CD4-positive, CD25-positive, alpha-beta regulatory T cell (primary cell): ENCODE measurements around the gene ARL11. TPM values are rescaled to one million over a fixed set of nuclear protein-coding genes. Genes with fewer than 3 reads are reported as not detected.
A peak's percentile ranks its signal among the peaks of the same experiment; 100 is the strongest.

Experiments
- ATAC-seq, 2 donors: fragments of 150-1000 bp; cut with Tn5 transposase; one replicate each; pipeline ENCODE4 v1.10.0; 2021; ENCODE audit warnings: low read depth in 2 of 2, moderate number of reproducible peaks in 2 of 2, moderate library complexity in 1 of 2
- DNase-seq, 3 donors: peaks; one replicate each; pipeline versions ENCODE4 v3.0.0 to v3.0.0-alpha.2; 2012 to 2022; ENCODE audit warnings: mixed read lengths in 1 of 3
- H3K27ac ChIP-seq: one replicate; pipeline ENCODE4 v1.7.0; 2013; ENCODE audit warnings: mild to moderate bottlenecking, low read length; ENCODE audit not compliant: insufficient read depth, poor library complexity, severe bottlenecking
- H3K27me3 ChIP-seq: one replicate; pipeline ENCODE4 v1.7.0; 2013; ENCODE audit warnings: low read length; ENCODE audit not compliant: control insufficient read depth, insufficient read depth
- H3K36me3 ChIP-seq: one replicate; pipeline ENCODE4 v1.7.0; 2013; ENCODE audit warnings: mild to moderate bottlenecking, low read length, moderate library complexity; ENCODE audit not compliant: control insufficient read depth, insufficient read depth
- H3K4me1 ChIP-seq: 2 replicates; pipeline ENCODE4 v1.7.0; 2013; ENCODE audit warnings: mild to moderate bottlenecking, low read length; ENCODE audit not compliant: insufficient read depth, control insufficient read depth, poor library complexity, severe bottlenecking
- H3K4me3 ChIP-seq: one replicate; pipeline ENCODE4 v1.7.0; 2013; ENCODE audit warnings: low read depth, mild to moderate bottlenecking, low read length, moderate library complexity
- H3K9me3 ChIP-seq, 2 experiments: 1 replicate in 1 of 2; 2 replicates in 1 of 2; pipeline ENCODE4 v1.7.0; 2013; ENCODE audit warnings: low read length in 2 of 2, mild to moderate bottlenecking in 1 of 2, moderate library complexity in 1 of 2; ENCODE audit not compliant: control insufficient read depth in 2 of 2
- H3K27ac Mint-ChIP-seq, 3 donors: one replicate each; pipeline ENCODE4 v1.8.0; 2020 to 2022; ENCODE audit warnings: mild to moderate bottlenecking in 3 of 3, mixed read lengths in 3 of 3, moderate library complexity in 2 of 3
- H3K27me3 Mint-ChIP-seq: one replicate; pipeline ENCODE4 v1.8.0; 2022; ENCODE audit warnings: mild to moderate bottlenecking, mixed read lengths
- H3K36me3 Mint-ChIP-seq: one replicate; pipeline ENCODE4 v1.8.0; 2020; ENCODE audit warnings: mixed read lengths
- H3K4me1 Mint-ChIP-seq, 4 donors: one replicate each; pipeline ENCODE4 v1.8.0; 2020 to 2022; ENCODE audit warnings: mixed read lengths in 4 of 4, mild to moderate bottlenecking in 1 of 4
- H3K4me3 Mint-ChIP-seq, 4 donors: one replicate each; pipeline ENCODE4 v1.8.0; 2020 to 2022; ENCODE audit warnings: mild to moderate bottlenecking in 4 of 4, mixed read lengths in 4 of 4, moderate library complexity in 3 of 4
- H3K9me3 Mint-ChIP-seq, 7 donors: one replicate each; pipeline ENCODE4 v1.8.0; 2020 to 2022; ENCODE audit warnings: mixed read lengths in 7 of 7, mild to moderate bottlenecking in 3 of 7, moderate library complexity in 2 of 7
- polyA plus RNA-seq, 4 donors: library from polyadenylated mRNA; unstranded; fragments of 300-500 nt; fragmentation: Illumina TruSeq; gene quantifications; one replicate each; pipeline ENCODE4 v1.2.3, GENCODE V29; 2021
- total RNA-seq: library from RNA; stranded (reverse); gene quantifications from one replicate; pipeline ENCODE4 v1.2.3, GENCODE V29; 2022

Gene ARL11
- total and polyA plus RNA-seq, 5 donors from 2014 or later, result 0.14 to 1.9 (median 0.26) TPM

GRCh38 chr13:49641801-49642291, 13.5 kb downstream of the ARL11 start:
- no peaks in the 10 kb centered on the region for H3K27me3 ChIP-seq
- H3K4me3 ChIP-seq, result no peak overlapping the region
- H3K9me3 Mint-ChIP-seq, result peaks cover 0 to 3% (median 0%) of the 10 kb centered on the region in 7 donors
- DNase-seq (no peak), ATAC-seq (no peak)
- H3K9me3 ChIP-seq, result no peaks in the 10 kb centered on the region
- no peak overlapping the region for H3K4me3 Mint-ChIP-seq
- H3K27ac ChIP-seq, result no peak overlapping the region
- H3K36me3 Mint-ChIP-seq, result no peaks in the 10 kb centered on the region
- H3K4me1 Mint-ChIP-seq, result peaks cover 0 to 11% (median 8%) of the 10 kb centered on the region in 4 donors
- peaks cover 9% of the 10 kb centered on the region for H3K4me1 ChIP-seq
- no peaks in the 10 kb centered on the region for H3K36me3 ChIP-seq
- no peak overlapping the region for H3K27ac Mint-ChIP-seq
- no peaks in the 10 kb centered on the region for H3K27me3 Mint-ChIP-seq

GRCh38 chr13:49643035-49643646, 14.8 kb downstream of the ARL11 start:
- Histone ChIP-seq H3K9me3 (no peaks in the 10 kb centered on the region), H3K27ac (no peak overlapping the region), H3K36me3 (no peaks in the 10 kb centered on the region), H3K27me3 (no peaks in the 10 kb centered on the region), H3K4me1 (peaks cover 9% of the 10 kb centered on the region), H3K4me3 (no peak overlapping the region)
- no peaks in the 10 kb centered on the region for H3K36me3 Mint-ChIP-seq
- H3K4me3 Mint-ChIP-seq, result peak overlapping the region in 1 of 4 donors; percentile 59
- no peak for DNase-seq
- H3K27me3 Mint-ChIP-seq, result no peaks in the 10 kb centered on the region
- no peak for ATAC-seq
- H3K9me3 Mint-ChIP-seq, result peaks cover 0 to 3% (median 0%) of the 10 kb centered on the region in 7 donors
- peaks cover 0 to 11% (median 8%) of the 10 kb centered on the region in 4 donors for H3K4me1 Mint-ChIP-seq
- no peak overlapping the region for H3K27ac Mint-ChIP-seq

- H3K4me3 ChIP-seq, result no peak overlapping the region
- Mint-ChIP-seq H3K36me3 (no peaks in the 10 kb centered on the region), H3K4me1 (peaks cover 4 to 11% (median 8%) of the 10 kb centered on the region in 4 donors), H3K27me3 (no peaks in the 10 kb centered on the region), H3K27ac (peak overlapping the region; percentile 60 to 95 (median 83)), H3K9me3 (peaks cover 0 to 3% (median 0%) of the 10 kb centered on the region in 7 donors), H3K4me3 (peak overlapping the region in 1 of 4 donors; percentile 66)
- no peak overlapping the region for H3K27ac ChIP-seq
- no peaks in the 10 kb centered on the region for H3K9me3 ChIP-seq
- DNase-seq (peak in 1 of 3 donors; percentile 15), ATAC-seq (no peak)
- H3K36me3 ChIP-seq, result no peaks in the 10 kb centered on the region
- no peaks in the 10 kb centered on the region for H3K27me3 ChIP-seq
- H3K4me1 ChIP-seq, result peaks cover 9% of the 10 kb centered on the region
Measured at GRCh38 chr13:49645451-49645850, 17.1 kb downstream of the ARL11 start.

GRCh38 chr13:49646688-49647087, 18.4 kb downstream of the ARL11 start:
- DNase-seq, result no peak
- no peak for ATAC-seq
- H3K27ac Mint-ChIP-seq, result no peak overlapping the region
- no peaks in the 10 kb centered on the region for H3K9me3 ChIP-seq
- peaks cover 9% of the 10 kb centered on the region for H3K4me1 ChIP-seq
- H3K4me1 Mint-ChIP-seq, result peaks cover 4 to 11% (median 8%) of the 10 kb centered on the region in 4 donors
- no peak overlapping the region for H3K27ac ChIP-seq
- H3K36me3 Mint-ChIP-seq, result no peaks in the 10 kb centered on the region
- H3K36me3 ChIP-seq, result no peaks in the 10 kb centered on the region
- no peak overlapping the region for H3K4me3 ChIP-seq
- H3K9me3 Mint-ChIP-seq, result no peaks in the 10 kb centered on the region
- H3K27me3 ChIP-seq, result no peaks in the 10 kb centered on the region
- no peaks in the 10 kb centered on the region for H3K27me3 Mint-ChIP-seq
- no peak overlapping the region for H3K4me3 Mint-ChIP-seq

- Histone ChIP-seq H3K4me3 (no peak overlapping the region), H3K36me3 (no peaks in the 10 kb centered on the region), H3K27ac (no peak overlapping the region), H3K4me1 (peaks cover 9% of the 10 kb centered on the region), H3K27me3 (no peaks in the 10 kb centered on the region), H3K9me3 (no peaks in the 10 kb centered on the region)
- Mint-ChIP-seq H3K4me3 (no peak overlapping the region), H3K36me3 (peaks cover 3% of the 10 kb centered on the region), H3K4me1 (peaks cover 6 to 11% (median 10%) of the 10 kb centered on the region in 4 donors), H3K27me3 (no peaks in the 10 kb centered on the region), H3K9me3 (no peaks in the 10 kb centered on the region), H3K27ac (no peak overlapping the region)
- ATAC-seq, result no peak
- DNase-seq, result no peak
Measured at GRCh38 chr13:49649244-49649962, 21.1 kb downstream of the ARL11 start.

- Histone ChIP-seq H3K4me3 (no peak overlapping the region), H3K36me3 (no peaks in the 10 kb centered on the region), H3K4me1 (peaks cover 9% of the 10 kb centered on the region), H3K9me3 (no peaks in the 10 kb centered on the region), H3K27ac (no peak overlapping the region), H3K27me3 (no peaks in the 10 kb centered on the region)
- Mint-ChIP-seq H3K27ac (no peak overlapping the region), H3K4me3 (no peak overlapping the region), H3K4me1 (peaks cover 4 to 8% (median 6%) of the 10 kb centered on the region in 4 donors), H3K36me3 (peaks cover 3% of the 10 kb centered on the region), H3K27me3 (no peaks in the 10 kb centered on the region), H3K9me3 (no peaks in the 10 kb centered on the region)
- no peak for DNase-seq
- no peak for ATAC-seq
Measured at GRCh38 chr13:49649963-49650312, 21.6 kb downstream of the ARL11 start.

- Mint-ChIP-seq H3K4me3 (no peak overlapping the region), H3K9me3 (no peaks in the 10 kb centered on the region), H3K4me1 (peaks cover 0 to 8% (median 0%) of the 10 kb centered on the region in 4 donors), H3K27ac (no peak overlapping the region), H3K27me3 (no peaks in the 10 kb centered on the region), H3K36me3 (peaks cover 3% of the 10 kb centered on the region)
- Histone ChIP-seq H3K9me3 (no peaks in the 10 kb centered on the region), H3K27ac (no peak overlapping the region), H3K4me3 (no peak overlapping the region), H3K36me3 (no peaks in the 10 kb centered on the region), H3K27me3 (no peaks in the 10 kb centered on the region), H3K4me1 (no peaks in the 10 kb centered on the region)
- DNase-seq, result no peak
- ATAC-seq, result no peak
Measured at GRCh38 chr13:49651570-49652354, 23.5 kb downstream of the ARL11 start.
